ENCODE measurements around the gene SLC25A47.
"Not testable (repeated sequence)": the region's sequence is repeated elsewhere in the genome, so short reads cannot be mapped to it uniquely, and the experiment has no call there.

SLC25A47 gene

GRCh38 chr14:100339766-100340422 lies 16.8 kb downstream of the SLC25A47 start:
- no peaks in the 10 kb centered on the region for H3K79me2 ChIP-seq (ENCODE audit: insufficient read depth, low read depth)
- no peaks in the 10 kb centered on the region for H4K20me1 ChIP-seq (ENCODE audit: insufficient read depth)
- H3K27ac ChIP-seq = no peak overlapping the region
- H3K4me2 ChIP-seq = no peak overlapping the region
- no peak overlapping the region for H3K4me3 ChIP-seq (IDR thresholded peaks at IDR 0.05; ENCODE audit: insufficient read depth, low read depth, low read length)
- no peak overlapping the region for H3K9ac ChIP-seq
- peaks cover 19% of the 10 kb centered on the region for H3K4me1 ChIP-seq (ENCODE audit: low read depth, poor library complexity, severe bottlenecking)
- no peak overlapping the region for H2AFZ ChIP-seq (ENCODE audit: low read depth)
- no peaks in the 10 kb centered on the region for H3K36me3 ChIP-seq (ENCODE audit: insufficient read depth)
- no peaks in the 10 kb centered on the region for H3K27me3 ChIP-seq (ENCODE audit: insufficient read depth, low read depth)
- no peak for TF ChIP-seq CTCF (conservative IDR thresholded peaks at IDR 0.05; ENCODE audit: low read depth, low read length)

DNA sequence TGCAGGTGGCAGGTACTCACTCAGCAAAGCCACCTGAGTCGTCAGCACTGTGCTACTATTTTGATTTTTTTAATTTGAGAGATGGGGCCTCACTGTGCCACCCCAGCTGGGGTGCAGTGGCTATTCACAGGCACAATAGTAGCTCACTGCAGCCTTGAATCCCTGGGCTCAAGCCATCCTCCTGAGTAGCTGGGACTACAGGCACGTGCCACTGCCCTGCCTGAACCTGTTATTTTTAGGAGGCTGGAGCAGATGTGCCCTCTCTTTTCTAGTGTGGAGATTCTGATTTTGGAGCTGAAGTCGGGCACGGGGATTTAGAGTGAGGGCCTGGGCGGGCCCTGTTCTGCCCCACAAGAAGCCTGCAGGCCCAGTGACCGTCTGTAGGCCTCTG lies 17.3 kb downstream of the SLC25A47 start:
- Histone ChIP-seq H3K27ac (no peak overlapping the region), H3K4me2 (no peak overlapping the region), H3K27me3 (ENCODE audit: insufficient read depth, low read depth) (no peaks in the 10 kb centered on the region), H2AFZ (ENCODE audit: low read depth) (no peak overlapping the region), H3K4me1 (ENCODE audit: low read depth, poor library complexity, severe bottlenecking) (peaks cover 19% of the 10 kb centered on the region), H3K9ac (no peak overlapping the region), H4K20me1 (ENCODE audit: insufficient read depth) (no peaks in the 10 kb centered on the region), H3K36me3 (ENCODE audit: insufficient read depth) (no peaks in the 10 kb centered on the region), H3K4me3 (IDR thresholded peaks at IDR 0.05; ENCODE audit: insufficient read depth, low read depth, low read length) (no peak overlapping the region), H3K79me2 (ENCODE audit: insufficient read depth, low read depth) (no peaks in the 10 kb centered on the region)
- TF ChIP-seq CTCF (conservative IDR thresholded peaks at IDR 0.05; ENCODE audit: low read depth, low read length) = no peak

GRCh38 chr14:100341301-100342031 lies 18.3 kb downstream of the SLC25A47 start:
- peak overlapping the region; percentile 38; the same call in 1 of the 2 replicates for H3K27ac ChIP-seq
- no peak for TF ChIP-seq CTCF (conservative IDR thresholded peaks at IDR 0.05; ENCODE audit: low read depth, low read length)
- H3K4me3 ChIP-seq (IDR thresholded peaks at IDR 0.05; ENCODE audit: insufficient read depth, low read depth, low read length) = no peak overlapping the region
- no peaks in the 10 kb centered on the region for H3K79me2 ChIP-seq (ENCODE audit: insufficient read depth, low read depth)
- no peak overlapping the region for H3K9ac ChIP-seq
- H3K36me3 ChIP-seq (ENCODE audit: insufficient read depth) = no peaks in the 10 kb centered on the region
- peak overlapping the region; percentile 17; the same call in 1 of the 2 replicates for H3K4me2 ChIP-seq
- H4K20me1 ChIP-seq (ENCODE audit: insufficient read depth) = no peaks in the 10 kb centered on the region
- no peak overlapping the region for H2AFZ ChIP-seq (ENCODE audit: low read depth)
- no peaks in the 10 kb centered on the region for H3K27me3 ChIP-seq (ENCODE audit: insufficient read depth, low read depth)
- H3K4me1 ChIP-seq (ENCODE audit: low read depth, poor library complexity, severe bottlenecking) = peaks cover 19% of the 10 kb centered on the region

- H3K27me3 ChIP-seq (ENCODE audit: insufficient read depth, low read depth) = no peaks in the 10 kb centered on the region
- no peak overlapping the region for H2AFZ ChIP-seq (ENCODE audit: low read depth)
- no peak overlapping the region for H3K9ac ChIP-seq
- no peaks in the 10 kb centered on the region for H3K79me2 ChIP-seq (ENCODE audit: insufficient read depth, low read depth)
- no peak overlapping the region; the same call in 1 of the 2 replicates for H3K4me2 ChIP-seq
- H3K4me3 ChIP-seq (IDR thresholded peaks at IDR 0.05; ENCODE audit: insufficient read depth, low read depth, low read length) = no peak overlapping the region
- H3K4me1 ChIP-seq (ENCODE audit: low read depth, poor library complexity, severe bottlenecking) = peaks cover 19% of the 10 kb centered on the region
- no peaks in the 10 kb centered on the region for H4K20me1 ChIP-seq (ENCODE audit: insufficient read depth)
- no peaks in the 10 kb centered on the region for H3K36me3 ChIP-seq (ENCODE audit: insufficient read depth)
- no peak overlapping the region for H3K27ac ChIP-seq
- no peak for TF ChIP-seq CTCF (conservative IDR thresholded peaks at IDR 0.05; ENCODE audit: low read depth, low read length)
Observed at GRCh38 chr14:100342195-100342594, 19.1 kb downstream of the SLC25A47 start.

DNA sequence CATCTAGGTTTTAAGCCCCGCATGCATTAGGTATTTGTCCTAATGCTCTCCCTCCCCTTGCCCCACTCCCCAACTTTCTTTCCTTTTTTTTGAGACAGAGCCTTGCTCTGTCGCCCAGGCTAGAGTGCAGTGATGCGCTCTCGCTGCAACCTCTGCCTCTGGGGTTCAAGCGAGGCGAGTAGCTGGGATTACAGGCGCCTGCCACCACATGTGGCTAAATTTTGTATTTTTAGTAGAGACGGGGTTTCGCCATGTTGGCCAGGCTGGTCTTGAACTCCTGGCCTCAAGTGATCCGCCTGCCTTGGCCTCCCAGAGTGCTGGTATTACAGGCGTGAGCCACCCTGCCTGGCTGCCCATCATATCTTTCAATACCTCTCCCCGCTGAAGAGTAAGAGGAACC lies 19.7 kb downstream of the SLC25A47 start:
- H3K36me3 ChIP-seq (ENCODE audit: insufficient read depth); H3K27me3 ChIP-seq (ENCODE audit: insufficient read depth, low read depth); H3K79me2 ChIP-seq (ENCODE audit: insufficient read depth, low read depth); H4K20me1 ChIP-seq (ENCODE audit: insufficient read depth); H2AFZ ChIP-seq (ENCODE audit: low read depth); H3K9ac ChIP-seq; H3K4me3 ChIP-seq (IDR thresholded peaks at IDR 0.05; ENCODE audit: insufficient read depth, low read depth, low read length); H3K27ac ChIP-seq; H3K4me2 ChIP-seq: not testable (repeated sequence)
- peaks cover 19% of the 10 kb centered on the region for H3K4me1 ChIP-seq (ENCODE audit: low read depth, poor library complexity, severe bottlenecking)

DNA sequence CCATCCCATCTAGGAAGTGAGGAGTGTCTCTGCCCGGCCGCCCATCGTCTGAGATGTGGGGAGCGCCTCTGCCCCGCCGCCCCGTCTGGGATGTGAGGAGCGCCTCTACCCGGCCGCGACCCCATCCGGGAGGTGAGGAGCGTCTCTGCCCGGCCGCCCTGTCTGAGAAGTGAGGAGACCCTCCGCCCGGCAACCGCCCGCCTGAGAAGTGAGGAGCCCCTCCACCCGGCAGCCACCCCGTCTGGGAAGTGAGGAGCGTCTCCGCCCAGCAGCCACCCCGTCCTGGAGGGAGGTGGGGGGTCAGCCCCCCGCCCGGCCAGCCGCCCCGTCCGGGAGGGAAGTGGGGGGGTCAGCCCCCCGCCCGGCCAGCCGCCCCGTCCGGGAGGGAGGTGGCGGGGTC lies 21.5 kb downstream of the SLC25A47 start:
- H3K4me3 ChIP-seq (IDR thresholded peaks at IDR 0.05; ENCODE audit: insufficient read depth, low read depth, low read length); H3K4me2 ChIP-seq; H3K79me2 ChIP-seq (ENCODE audit: insufficient read depth, low read depth); H2AFZ ChIP-seq (ENCODE audit: low read depth); H3K9ac ChIP-seq; H4K20me1 ChIP-seq (ENCODE audit: insufficient read depth); H3K36me3 ChIP-seq (ENCODE audit: insufficient read depth); H3K27me3 ChIP-seq (ENCODE audit: insufficient read depth, low read depth); H3K27ac ChIP-seq: not testable (repeated sequence)
- H3K4me1 ChIP-seq (ENCODE audit: low read depth, poor library complexity, severe bottlenecking) = peaks cover 19% of the 10 kb centered on the region

All from KMS-11 (cell line).